AG08396 (cell line): ENCODE data around the gene CD40.

Experiments used
- DNase-seq: peaks from one replicate; pipeline ENCODE4 v3.0.0; 2012; ENCODE audit warnings: low spot score, mixed read lengths

The CD40 gene

DNA sequence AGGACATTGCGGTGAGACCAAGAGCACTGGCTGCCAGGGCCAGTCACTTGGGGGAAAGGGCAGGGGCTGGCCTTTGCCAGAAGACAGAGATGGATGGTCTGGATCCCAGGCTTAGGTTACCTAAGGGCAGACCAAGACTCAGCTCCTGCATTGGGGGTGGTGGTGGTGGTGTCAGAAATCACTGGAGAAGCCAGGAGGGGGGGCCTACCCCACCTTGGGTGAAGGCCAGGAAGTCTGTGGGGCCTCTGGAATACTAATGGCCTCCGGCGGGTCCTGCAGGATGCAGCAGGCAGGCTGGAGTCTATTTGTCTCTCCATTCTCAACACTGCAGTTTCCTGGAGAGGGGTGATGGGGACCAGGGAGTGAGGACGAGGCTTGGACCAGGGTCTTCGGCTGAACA lies 32.8 kb downstream of the CD40 start:
- DNase-seq = no peak

DNA sequence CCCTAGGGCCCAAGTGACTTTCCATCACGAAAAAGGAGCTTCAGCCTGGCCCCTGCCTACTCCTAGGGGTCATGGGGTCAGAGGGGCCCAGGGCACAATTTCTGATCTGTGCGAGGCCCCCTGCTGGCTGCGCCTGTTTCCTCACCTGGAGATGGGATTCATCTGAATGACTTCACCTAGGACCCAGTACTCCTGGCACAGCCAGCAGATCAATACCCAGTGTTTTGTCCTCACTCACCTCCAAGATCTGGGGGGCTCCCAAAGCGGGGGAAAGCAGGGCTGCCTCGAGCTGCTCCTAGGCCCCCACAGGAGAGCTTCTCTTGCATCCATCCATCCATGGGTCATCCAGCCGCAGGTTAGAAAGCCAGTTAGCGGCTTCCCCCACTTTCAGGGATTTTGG lies 33.8 kb downstream of the CD40 start:
- DNase-seq = no peak

DNA sequence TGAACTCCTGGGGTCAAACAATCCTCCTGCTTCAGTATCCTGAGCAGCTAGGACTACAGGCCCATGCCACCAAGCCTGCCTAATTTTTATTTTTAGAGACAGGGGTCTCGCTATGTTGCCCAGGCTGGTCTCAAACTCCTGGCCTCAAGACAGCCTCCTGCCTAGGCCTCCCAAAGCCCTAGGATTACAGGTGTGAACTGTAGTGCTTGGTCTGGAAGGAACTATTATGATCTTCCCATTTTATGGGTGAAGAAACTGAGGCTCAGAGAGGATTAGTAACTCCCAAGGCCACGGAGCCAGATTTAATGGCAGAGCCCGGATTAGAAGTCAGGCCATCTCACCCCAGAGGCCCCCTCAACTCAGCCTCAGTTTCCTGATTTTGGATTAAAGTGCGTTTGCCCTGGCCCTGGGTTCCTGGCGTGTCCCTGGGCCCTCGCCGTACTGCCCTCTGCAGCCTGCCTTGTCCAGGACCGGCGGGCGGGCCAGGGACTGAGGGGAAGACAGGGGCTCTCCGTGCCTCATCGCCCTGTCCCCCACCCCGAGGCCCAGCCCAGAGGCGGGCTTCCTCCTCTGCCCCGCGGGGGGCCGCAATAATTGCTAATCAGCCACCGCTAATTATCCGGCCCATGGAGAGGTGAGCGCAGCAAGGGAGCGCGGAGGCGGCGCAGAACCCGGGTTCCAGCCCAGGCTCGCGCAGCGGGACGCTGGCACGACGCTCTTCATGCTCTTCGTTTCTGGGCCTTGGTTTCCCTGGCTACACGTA lies 34.9 kb downstream of the CD40 start:
- no peak for DNase-seq

DNA sequence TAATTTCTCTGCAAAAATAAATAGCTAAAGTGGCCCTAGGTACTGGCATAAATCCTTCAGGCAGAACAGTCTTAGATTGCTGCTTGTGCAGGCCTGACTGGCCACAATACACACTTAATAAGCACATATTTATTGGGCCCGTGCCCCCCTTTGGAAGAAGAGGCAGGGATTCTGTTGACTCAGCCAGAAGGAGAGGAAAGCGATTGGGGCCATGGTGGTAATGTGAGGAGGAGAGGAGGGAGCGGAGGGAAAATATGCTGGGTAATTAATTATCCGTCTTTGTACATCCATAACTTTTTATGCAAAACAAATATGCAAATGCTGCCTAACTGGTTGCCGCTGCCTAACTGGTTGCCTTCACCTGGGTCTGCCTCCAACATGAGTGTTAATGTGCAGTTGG lies 36.2 kb downstream of the CD40 start:
- no peak for DNase-seq

DNA sequence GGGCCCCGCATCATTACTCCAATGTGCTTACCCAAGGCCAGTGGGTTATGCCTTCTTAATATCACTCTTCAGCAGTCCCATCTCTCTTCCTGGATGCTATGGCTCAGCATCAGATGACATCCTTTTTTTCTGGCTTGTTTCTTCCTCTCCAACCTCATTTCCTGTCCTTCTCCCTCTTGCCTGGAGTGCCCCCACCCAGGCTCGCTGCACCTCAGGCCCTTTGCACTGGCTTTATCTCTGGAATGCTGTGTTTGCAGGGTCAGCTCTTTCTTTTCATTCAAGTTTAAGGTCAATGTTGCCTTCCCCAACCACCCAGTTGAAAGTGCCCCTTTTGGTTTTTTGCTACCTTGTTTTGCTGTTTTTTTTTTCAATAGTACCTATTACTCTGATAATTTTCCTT lies 36.7 kb downstream of the CD40 start:
- DNase-seq = no peak

DNA sequence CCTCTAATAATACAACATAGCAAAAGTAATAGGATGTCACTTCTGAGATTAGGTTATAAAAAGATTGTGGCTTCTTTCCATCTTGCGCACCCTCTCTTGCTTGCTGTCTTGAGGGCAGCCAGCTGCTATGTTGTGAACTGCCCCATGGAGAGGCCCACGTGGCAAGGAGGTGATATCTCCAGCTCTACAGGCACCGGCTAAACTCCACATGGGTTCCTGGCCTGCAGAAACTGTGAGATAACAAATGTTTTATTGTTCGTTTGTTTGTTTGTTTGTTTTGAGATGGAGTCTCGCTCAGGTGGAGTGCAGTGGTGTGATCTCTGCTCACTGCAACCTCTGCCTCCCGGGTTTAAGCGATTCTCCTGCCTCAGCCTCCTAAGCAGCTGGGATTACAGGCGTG lies 38.0 kb downstream of the CD40 start:
- DNase-seq = no peak

DNA sequence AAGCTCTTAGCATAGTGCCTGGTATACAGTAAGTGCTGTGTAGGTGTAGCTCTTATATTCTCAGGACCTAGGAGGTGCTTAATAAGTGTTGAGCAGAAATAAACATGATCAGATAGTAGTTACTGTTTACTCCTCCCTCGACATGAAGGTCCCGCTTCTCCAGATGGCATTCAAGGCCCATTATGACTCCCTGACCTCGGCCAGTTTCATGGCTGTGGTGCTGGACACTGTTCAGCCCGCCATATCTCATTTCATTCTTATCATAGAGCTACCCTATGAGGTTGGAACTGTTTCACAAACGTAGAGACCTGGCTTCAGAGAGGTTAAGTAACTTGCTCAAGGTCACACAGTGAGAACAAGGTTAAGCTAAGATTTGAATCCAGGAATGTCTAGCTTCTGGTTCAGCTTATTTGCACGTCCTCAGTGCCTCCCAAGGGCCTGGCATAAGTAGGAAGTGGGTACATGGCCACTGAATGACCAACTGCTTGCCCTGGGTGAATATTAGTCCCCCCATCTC lies 39.0 kb downstream of the CD40 start:
- no peak for DNase-seq

DNA sequence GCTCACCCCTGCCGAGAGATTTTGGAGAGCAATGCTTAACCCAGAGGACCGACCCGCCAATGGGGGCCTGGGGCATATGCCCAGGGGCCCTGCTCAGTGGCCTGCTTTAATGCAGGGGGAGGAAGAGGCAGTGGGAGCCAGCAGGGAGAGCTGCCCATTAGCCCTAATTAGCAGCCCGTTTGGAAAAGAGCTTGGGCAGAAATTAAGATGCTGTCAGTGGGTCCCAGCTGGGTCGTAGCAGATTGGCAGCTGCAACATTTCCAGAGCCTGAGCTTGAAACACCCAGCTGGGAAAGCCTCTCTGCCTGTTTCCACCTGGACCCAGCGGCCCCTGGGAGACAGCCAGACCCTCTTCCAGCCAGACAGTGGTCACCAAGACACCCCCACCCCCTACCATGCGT lies 39.5 kb downstream of the CD40 start:
- DNase-seq = no peak

DNA sequence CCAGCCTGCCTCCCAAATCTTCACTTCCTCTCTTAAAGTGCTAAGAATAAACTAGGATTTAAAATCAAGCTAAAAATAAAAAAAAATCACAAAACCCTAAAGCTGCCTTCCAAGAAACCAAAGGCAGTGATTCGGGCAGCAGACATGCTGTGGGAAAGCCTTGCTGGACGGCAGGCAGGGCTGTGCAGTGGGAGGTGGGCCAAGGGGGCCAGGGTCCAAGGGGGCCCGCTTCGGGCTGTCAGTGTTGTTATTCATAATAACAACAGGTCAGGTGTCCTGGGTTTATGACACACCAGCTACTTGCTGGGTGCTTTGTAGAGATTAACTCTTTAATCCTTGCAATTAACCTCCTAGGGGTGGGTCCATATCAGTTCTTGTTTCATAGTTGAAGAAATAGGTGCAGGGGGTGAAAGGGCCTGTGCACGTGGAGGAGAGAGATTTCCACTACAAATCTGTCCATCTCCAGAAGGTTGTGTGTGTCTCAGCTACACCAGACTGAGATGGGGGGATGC lies 40.4 kb downstream of the CD40 start:
- no peak for DNase-seq

DNA sequence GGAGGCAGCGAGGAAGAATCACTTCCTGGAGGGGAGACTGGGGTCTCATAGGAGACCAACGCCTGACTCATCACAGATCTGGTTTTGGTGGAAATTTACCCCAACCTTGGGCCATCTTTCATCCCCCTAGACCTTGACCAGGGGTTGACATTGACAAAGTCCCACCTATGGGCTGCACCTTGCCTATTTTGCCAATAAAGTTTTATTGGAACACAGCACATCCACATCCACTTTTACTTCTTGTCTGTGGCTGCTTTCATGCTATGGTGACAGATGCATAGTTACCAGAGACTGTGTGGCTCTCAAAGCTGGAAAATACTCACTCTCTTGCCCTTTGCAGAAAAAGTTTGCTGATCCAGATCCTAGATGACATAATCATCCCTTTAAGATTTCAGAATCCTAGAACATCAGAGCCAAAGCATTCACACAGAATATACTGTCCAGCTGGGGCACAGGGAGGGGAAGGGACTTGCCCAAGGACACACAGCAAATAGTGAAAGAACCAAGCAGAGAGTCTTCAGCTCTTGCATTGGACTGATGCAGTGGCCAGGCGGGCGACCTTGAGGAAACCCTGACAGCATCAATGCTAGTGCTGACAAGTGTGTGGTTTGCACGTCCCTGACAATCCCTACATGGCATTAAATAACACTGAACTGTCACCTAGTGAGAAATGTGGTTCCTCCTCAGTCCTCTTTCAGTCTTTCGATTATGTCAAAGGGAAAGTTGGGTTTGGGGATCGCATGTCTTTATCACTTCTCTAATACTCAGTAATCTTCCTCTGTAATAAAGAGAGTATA lies 41.2 kb downstream of the CD40 start:
- no peak for DNase-seq

DNA sequence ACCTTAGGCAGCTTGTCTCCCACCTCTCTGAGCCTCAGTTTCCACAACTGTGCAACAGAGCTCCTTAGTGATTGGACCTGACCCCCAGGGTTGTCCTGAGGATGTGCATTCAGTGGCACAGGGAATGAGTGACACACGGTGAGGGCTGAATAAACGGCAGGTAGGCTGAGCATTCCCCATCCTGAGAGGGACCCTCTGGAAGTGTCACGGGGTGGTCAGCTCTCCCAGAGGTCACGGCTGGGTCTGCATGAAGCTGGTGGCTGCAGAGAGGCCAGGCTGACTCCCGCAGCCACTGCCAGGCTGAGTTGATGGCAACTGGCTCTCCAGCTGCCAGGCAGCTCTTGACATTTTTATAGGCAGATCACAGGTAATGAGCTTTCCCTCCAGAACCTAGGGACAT lies 42.5 kb downstream of the CD40 start:
- DNase-seq = no peak

DNA sequence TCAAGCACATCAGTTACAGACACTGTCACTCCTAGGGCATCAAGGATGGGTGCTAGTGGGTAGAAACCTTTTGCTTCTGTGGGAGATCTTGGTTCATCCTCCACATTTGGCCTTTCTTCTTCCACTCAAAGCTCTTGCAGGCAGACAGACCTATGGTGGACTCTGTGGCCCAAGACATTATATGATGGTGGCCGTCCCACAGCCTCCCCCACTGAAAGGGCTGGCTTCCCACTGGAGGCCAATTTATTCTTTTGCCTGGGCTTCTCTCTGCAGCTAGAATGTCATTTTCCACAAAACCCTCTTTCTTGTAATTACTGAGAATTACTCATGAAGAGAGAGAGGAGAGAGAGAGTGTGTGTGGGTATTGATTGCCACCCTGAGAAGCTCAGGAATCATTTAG lies 43.8 kb downstream of the CD40 start:
- DNase-seq = no peak

DNA sequence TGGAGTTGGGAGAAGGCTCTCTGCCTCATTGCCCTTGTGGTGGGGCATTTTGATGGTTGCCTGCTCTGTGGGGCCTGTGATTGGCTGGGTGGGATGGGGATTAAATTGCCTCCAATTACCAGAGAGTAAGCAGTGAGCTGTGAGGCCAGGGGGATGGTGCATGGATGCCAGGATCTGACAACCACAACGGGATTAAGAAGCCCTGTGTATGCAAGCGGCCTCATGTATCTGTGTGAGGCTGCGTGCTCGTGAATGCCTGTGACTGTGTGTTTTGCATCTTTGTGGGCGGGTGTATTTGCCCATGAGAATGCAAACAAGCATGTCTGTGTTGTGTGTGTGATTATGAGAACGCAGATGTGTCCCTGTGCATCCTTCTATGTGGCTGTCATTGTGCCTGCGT lies 46.1 kb downstream of the CD40 start:
- DNase-seq = no peak

DNA sequence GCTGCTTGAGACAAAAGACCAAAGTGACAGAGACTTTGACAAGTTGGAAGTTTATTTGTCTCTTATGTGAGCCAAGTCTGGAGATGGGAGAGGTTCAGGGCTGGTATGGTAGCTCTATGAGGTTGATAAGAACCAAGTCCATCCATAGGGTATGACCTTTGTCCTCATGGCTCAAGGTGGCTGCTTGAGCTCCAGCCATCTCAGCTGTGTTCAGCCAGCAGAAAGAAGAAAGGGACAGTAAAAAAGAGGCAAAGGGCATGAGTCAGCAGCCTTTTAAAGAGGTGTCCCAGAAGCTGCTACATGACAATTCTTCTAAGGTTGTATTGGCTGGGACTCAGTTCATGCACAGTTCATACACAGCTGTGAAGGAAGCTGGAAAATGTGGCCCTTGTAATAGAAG lies 49.0 kb downstream of the CD40 start:
- DNase-seq = no peak

DNA sequence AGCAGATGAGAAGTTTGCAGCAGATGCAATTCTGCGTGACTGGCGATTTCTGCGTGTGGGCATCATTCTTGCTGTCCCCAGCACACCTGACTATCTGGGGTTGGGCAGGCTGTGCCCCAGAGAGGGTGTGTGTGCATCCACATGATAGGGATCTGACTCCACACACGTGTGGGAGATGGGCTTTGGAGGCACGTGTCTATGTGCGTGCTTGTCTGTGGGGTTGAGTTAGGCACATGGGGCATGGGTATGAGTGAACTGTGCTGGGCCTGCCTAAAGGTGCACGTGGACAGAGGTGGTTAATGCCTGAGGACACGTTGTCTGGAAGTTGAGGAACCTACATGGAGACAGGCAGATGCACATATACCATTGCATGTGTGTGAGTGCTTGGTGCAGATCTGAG lies 50.3 kb downstream of the CD40 start:
- DNase-seq = no peak

DNA sequence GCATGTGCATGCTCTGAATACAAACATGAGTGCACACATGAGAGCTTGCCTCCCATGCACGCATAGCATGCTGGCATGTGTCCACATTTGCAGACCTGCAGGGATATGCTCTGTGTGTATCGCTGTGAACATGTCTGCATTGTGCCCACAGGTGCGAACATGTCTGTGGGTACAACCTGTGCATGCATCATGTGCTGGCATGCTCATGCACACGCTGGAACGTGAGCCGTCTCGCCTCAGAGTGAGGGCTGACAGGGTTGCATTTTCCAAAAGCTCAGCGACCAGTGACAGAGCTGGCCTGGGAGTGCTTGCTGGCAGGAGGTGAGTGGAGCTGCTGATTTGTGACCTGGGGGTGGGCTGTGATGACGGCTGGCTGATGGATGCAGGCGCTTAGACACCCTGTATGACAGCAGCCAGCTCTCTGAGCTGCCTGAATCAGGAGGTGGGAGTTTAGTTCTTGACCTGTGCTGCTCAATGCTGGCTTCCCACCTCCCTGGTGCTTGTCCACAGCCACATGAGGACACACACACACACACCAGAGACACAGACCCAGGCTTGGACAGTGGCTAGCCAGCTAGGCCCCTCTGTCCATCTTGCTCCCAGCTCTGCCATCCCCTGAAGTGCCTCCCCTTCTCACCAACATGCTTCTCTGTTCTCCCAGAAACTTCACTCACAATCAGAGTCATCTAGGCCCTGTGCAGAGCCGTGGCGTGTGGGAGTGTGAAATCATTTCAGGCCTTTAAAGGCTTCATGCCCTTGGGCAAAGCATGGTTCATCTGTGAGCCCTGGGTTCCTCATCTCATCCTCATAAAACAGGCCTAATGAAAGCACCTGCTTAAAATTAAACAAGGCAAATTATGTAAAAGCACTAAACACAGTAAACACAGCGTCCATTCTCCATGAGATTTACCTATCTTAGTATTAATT lies 51.4 kb downstream of the CD40 start:
- DNase-seq = no peak

DNA sequence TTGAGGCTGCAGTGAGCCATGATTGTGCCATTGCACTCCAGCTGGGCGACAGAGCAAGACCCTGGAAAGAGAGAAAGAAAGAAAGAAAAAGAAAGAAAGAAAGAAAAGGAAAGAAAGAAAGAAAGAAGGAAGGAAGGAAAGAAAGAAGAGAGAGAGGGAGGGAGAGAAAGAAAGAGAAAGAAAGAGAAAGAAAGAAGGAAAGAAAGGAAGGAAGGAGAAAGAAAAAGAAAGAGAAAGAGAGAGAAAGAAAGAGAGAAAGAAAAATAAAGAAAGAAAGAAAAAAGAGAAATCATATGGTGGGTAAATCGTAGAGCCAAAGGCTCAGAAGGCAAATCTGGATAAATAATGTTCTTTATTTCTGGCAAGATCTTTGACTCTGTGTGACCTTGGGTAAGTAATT lies 53.4 kb downstream of the CD40 start:
- no peak for DNase-seq

DNA sequence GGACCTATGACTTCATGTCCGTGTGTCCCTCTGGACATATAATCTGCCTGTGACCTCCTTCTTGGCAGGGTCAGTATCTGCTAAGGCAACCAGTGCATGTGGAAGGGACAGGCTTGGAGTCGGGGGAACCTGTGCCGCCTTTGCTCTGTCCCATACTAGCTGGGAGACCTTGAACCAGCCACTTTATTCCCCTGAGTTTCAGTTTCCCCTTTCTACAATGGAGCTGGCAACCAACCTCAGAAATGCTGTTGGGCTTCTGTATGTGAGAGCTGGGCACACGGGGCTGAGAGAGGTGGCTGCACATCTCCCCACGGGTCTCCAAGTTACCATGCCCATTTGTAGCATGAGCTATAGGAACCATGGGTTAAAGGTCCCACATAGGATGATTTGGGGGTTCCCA lies 53.8 kb downstream of the CD40 start:
- DNase-seq = no peak

DNA sequence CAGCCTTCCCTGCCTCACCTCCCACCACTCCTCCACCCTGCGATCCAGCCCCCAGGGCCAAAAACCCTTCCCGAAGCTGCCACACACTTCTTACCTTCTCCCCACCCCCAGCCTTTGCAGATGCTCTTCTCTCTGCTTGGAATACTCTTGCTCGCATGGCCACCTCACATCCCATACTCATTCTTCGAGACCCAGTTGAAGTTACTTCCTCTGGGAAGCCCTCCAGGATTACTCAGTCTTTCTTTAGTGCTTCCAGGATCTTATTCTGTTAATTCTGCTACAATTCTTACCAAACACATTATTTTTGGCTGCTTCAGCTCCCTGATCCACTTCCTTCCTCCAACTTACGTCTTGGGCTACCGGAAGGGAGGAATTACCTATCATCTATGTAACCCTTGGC lies 54.3 kb downstream of the CD40 start:
- no peak for DNase-seq

DNA sequence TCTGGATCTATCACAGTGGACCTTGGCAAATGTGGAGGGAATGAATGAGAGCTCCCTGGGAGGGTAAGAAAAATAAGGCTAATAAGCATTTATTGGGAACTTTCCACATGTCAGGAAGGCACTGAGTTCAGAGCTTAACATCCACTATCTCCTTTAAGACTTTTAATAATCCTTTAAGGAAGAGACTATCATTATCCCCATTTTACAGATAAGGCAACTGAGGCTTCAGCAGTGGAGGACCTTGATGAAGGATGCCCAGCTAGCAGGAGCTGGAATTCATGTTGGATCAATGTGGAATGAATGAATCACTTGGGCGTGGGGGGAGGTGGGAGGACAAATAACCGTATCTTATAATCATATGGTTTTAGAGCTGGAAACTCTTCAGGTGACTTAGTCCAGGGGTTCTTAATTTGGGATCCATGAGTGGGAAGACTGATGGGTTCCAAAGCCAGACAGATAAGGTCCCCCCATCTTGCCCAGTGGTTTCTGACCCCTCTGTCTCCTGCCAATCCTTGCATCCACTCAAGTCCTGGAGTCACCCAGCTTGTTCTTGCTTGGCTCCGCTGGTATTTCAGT lies 54.9 kb downstream of the CD40 start:
- DNase-seq = no peak

DNA sequence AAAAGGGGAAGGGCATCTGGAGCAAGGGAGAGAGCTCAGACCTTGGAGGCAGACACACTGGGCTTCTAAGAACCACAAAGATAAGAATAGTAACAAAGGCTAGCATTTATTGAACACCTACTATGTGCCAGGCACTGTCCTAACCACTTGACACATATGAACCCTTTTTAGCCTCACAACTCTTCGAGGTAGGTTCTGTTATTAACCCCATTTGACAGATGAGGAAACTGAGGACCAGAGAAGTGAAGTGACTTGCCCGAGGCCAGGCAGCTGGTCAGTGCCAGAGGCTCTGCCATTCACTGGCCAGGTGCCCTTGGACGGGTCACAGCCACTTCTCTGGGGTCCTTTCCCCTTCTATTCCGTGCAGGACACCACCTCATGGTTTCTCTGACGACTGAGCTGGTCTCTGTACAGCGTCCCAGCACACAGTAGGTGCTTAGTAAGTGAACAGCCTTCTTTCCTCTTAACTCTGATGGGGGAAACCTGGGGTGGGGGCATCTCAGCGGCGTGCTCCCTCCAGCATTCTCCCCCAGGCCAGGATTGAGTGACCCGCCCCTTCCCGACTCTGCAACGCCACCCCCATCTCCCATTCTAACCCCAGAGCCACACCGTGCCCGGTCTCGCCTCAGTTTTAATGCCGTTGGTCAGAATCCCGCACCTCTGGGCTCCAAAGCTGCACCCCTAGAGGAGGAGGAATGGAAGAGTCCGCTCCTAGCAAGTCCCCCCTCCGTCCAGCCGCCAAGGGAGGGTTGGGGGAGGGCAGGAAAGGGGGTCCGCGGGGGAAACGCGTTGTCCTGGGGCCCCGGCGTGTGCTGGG lies 55.7 kb downstream of the CD40 start:
- no peak for DNase-seq
